ENCODE data around the gene MORN1.

Gene MORN1

GRCh38 chr1:2353551-2354438 lies 37.6 kb downstream of the MORN1 start:
- peak overlapping the region; percentile 49 to 70 for H3K27ac ChIP-seq
- peaks cover 0 to 26% (median 25%) of the 10 kb centered on the region in 4 donors for H3K4me1 ChIP-seq
- intact Hi-C loops (cut with DNase I; ENCODE audit: low total_unique reads), result no loop called here
- peak in 1 of 2 donors; percentile 50 for DNase-seq
- no peak overlapping the region for H3K4me3 ChIP-seq
- TF ChIP-seq CTCF (IDR thresholded peaks at IDR 0.05), result no peak
- no peaks in the 10 kb centered on the region for H3K27me3 ChIP-seq
- H3K36me3 ChIP-seq, result no peaks in the 10 kb centered on the region
- H3K9me3 ChIP-seq, result no peaks in the 10 kb centered on the region

GRCh38 chr1:2352897-2353550 lies 38.3 kb downstream of the MORN1 start:
- TF ChIP-seq CTCF (IDR thresholded peaks at IDR 0.05), result no peak
- peak overlapping the region; percentile 49 to 70 for H3K27ac ChIP-seq
- peak; percentile 18 to 68 for DNase-seq
- H3K36me3 ChIP-seq, result no peaks in the 10 kb centered on the region
- intact Hi-C loops (cut with DNase I; ENCODE audit: low total_unique reads), result no loop called here
- H3K4me1 ChIP-seq, result peaks cover 0 to 26% (median 25%) of the 10 kb centered on the region in 4 donors
- H3K9me3 ChIP-seq, result no peaks in the 10 kb centered on the region
- no peaks in the 10 kb centered on the region for H3K27me3 ChIP-seq
- no peak overlapping the region for H3K4me3 ChIP-seq

GRCh38 chr1:2352341-2352896 lies 38.9 kb downstream of the MORN1 start:
- H3K4me3 ChIP-seq, result no peak overlapping the region
- H3K27ac ChIP-seq, result peak overlapping the region; percentile 49 to 70
- H3K9me3 ChIP-seq, result no peaks in the 10 kb centered on the region
- H3K27me3 ChIP-seq, result no peaks in the 10 kb centered on the region
- intact Hi-C loops (cut with DNase I; ENCODE audit: low total_unique reads), result no loop called here
- no peaks in the 10 kb centered on the region for H3K36me3 ChIP-seq
- peaks cover 0 to 26% (median 25%) of the 10 kb centered on the region in 4 donors for H3K4me1 ChIP-seq
- no peak for TF ChIP-seq CTCF (IDR thresholded peaks at IDR 0.05)
- peak in 1 of 2 donors; percentile 59 for DNase-seq

GRCh38 chr1:2351723-2352122 lies 39.6 kb downstream of the MORN1 start:
- H3K27me3 ChIP-seq, result no peaks in the 10 kb centered on the region
- peaks cover 0 to 26% (median 25%) of the 10 kb centered on the region in 4 donors for H3K4me1 ChIP-seq
- no peak for TF ChIP-seq CTCF (IDR thresholded peaks at IDR 0.05)
- H3K9me3 ChIP-seq, result no peaks in the 10 kb centered on the region
- H3K4me3 ChIP-seq, result no peak overlapping the region
- H3K27ac ChIP-seq, result no peak overlapping the region
- H3K36me3 ChIP-seq, result no peaks in the 10 kb centered on the region
- DNase-seq, result peak; percentile 10 to 41
- intact Hi-C loops (cut with DNase I; ENCODE audit: low total_unique reads), result no loop called here

GRCh38 chr1:2350911-2351655 lies 40.3 kb downstream of the MORN1 start:
- H3K9me3 ChIP-seq, result no peaks in the 10 kb centered on the region
- DNase-seq, result peak; percentile 12 to 62
- intact Hi-C loops (cut with DNase I; ENCODE audit: low total_unique reads), result no loop called here
- TF ChIP-seq CTCF (IDR thresholded peaks at IDR 0.05), result no peak
- H3K4me1 ChIP-seq, result peaks cover 0 to 26% (median 25%) of the 10 kb centered on the region in 4 donors
- H3K27me3 ChIP-seq, result no peaks in the 10 kb centered on the region
- no peak overlapping the region for H3K27ac ChIP-seq
- no peak overlapping the region for H3K4me3 ChIP-seq
- no peaks in the 10 kb centered on the region for H3K36me3 ChIP-seq
